SK-N-SH (cell line): Measurements from ENCODE around the gene PDE11A. TPM values are rescaled to one million over a fixed set of nuclear protein-coding genes. Genes with fewer than 3 reads are reported as not detected.

Experiments
- CTCF ChIA-PET: fragments of 300-600, 350-600 bp; formaldehyde crosslinking; extraction: SDS; loops from one replicate; lab custom pipeline; 2021; lab: Yijun Ruan, JAX
- POLR2A ChIA-PET: fragments of 350-600 bp; sonication (Branson Sonifier 250); formaldehyde crosslinking; extraction: SDS; loops from one replicate; lab custom pipeline; 2020; ENCODE audit warnings: antibody characterized with exemption, inconsistent platforms; lab: Yijun Ruan, JAX
- DNase-seq: peaks from one replicate; pipeline ENCODE4 v3.0.0; 2012
- H2AFZ ChIP-seq: fragments of 200-600 bp; sonication (generic); 2 replicates; pipeline ENCODE4 v1.8.1; 2016; ENCODE audit warnings: antibody characterized with exemption, mild to moderate bottlenecking, low read depth
- H3F3A ChIP-seq: fragments of 200-600 bp; sonication (generic); replicated peaks from 2 replicates; pipeline ENCODE3; 2016; ENCODE audit warnings: antibody characterized with exemption, mild to moderate bottlenecking; ENCODE audit not compliant: insufficient read depth
- H3K27ac ChIP-seq, 2 experiments: fragments of 200-500 bp in 1 of 2; fragments of 200-600 bp in 1 of 2; sonication (Bioruptor generic) in 1 of 2; sonication (generic), shearing (Covaris generic) in 1 of 2; 2 replicates each; pipeline versions ENCODE4 v1.5.1 to v1.6.1; 2014 to 2016; ENCODE audit warnings: low read depth in 2 of 2, inconsistent platforms in 1 of 2, low read length in 1 of 2, mild to moderate bottlenecking in 1 of 2, mixed read lengths in 1 of 2
- H3K27me3 ChIP-seq: fragments of 200-600 bp; sonication (generic), shearing (Covaris generic); 2 replicates; pipeline ENCODE4 v1.6.1; 2016; ENCODE audit warnings: mixed run types; ENCODE audit not compliant: insufficient read depth
- H3K36me3 ChIP-seq, 2 experiments: fragments of 200-500 bp in 1 of 2; fragments of 200-600 bp in 1 of 2; sonication (Bioruptor generic) in 1 of 2; sonication (generic) in 1 of 2; replicated peaks in 1 of 2; 2 replicates each; pipeline versions ENCODE3 to v1.5.1; 2014 to 2016; ENCODE audit warnings: low read length in 1 of 2, mild to moderate bottlenecking in 1 of 2; ENCODE audit not compliant: insufficient read depth in 2 of 2, control insufficient read depth in 1 of 2
- H3K4me1 ChIP-seq, 2 experiments: fragments of 200-500 bp in 1 of 2; fragments of 200-600 bp in 1 of 2; sonication (Bioruptor generic) in 1 of 2; sonication (generic), shearing (Covaris generic) in 1 of 2; 2 replicates each; pipeline versions ENCODE4 v1.5.1 to v1.6.1; 2014 to 2016; ENCODE audit warnings: low read depth in 1 of 2, low read length in 1 of 2, mixed run types in 1 of 2; ENCODE audit not compliant: insufficient read depth in 2 of 2, control insufficient read depth in 1 of 2
- H3K4me2 ChIP-seq: fragments of 200-600 bp; sonication (generic), shearing (Covaris generic); 2 replicates; pipeline ENCODE4 v1.6.1; 2017; ENCODE audit warnings: mixed run types
- H3K4me3 ChIP-seq, 2 experiments: fragments of 200-500 bp in 1 of 2; fragments of 200-600 bp in 1 of 2; sonication (Bioruptor generic) in 1 of 2; sonication (generic), shearing (Covaris generic) in 1 of 2; 2 replicates each; pipeline versions ENCODE4 v1.5.1 to v1.8.1; 2014 to 2016; ENCODE audit warnings: low read depth in 2 of 2, inconsistent platforms in 1 of 2, low read length in 1 of 2, mild to moderate bottlenecking in 1 of 2, mixed read lengths in 1 of 2, moderate library complexity in 1 of 2
- H3K79me2 ChIP-seq: fragments of 200-600 bp; sonication (generic); 2 replicates; pipeline ENCODE4 v1.8.1; 2017; ENCODE audit warnings: mild to moderate bottlenecking; ENCODE audit not compliant: insufficient read depth
- H3K9ac ChIP-seq: fragments of 200-600 bp; sonication (generic); 2 replicates; pipeline ENCODE4 v1.6.1; 2017; ENCODE audit warnings: mixed run types
- H3K9me2 ChIP-seq: fragments of 200-600 bp; sonication (generic); 2 replicates; pipeline ENCODE4 v1.6.1; 2017; ENCODE audit warnings: mixed run types
- H3K9me3 ChIP-seq: fragments of 200-600 bp; sonication (generic); 2 replicates; pipeline ENCODE4 v1.6.1; 2017; ENCODE audit warnings: mixed run types, mild to moderate bottlenecking, moderate library complexity
- H4K20me1 ChIP-seq: fragments of 200-600 bp; sonication (generic); 2 replicates; pipeline ENCODE4 v1.6.1; 2017; ENCODE audit warnings: mild to moderate bottlenecking, mixed run types; ENCODE audit not compliant: insufficient read depth
- ELF1 ChIP-seq: IDR thresholded peaks from 2 replicates; pipeline ENCODE4 v1.4.0; 2012
- EP300 ChIP-seq, 2 experiments: IDR thresholded peaks; 2 replicates each; pipeline versions ENCODE4 v1.4.0 to v1.6.1; 2012; ENCODE audit warnings: borderline replicate concordance in 1 of 2, low read depth in 1 of 2, low read length in 1 of 2
- FOXJ3 ChIP-seq: sonication (generic); formaldehyde crosslinking; IDR thresholded peaks from 2 replicates; pipeline ENCODE4 v1.5.1; 2020; ENCODE audit warnings: mild to moderate bottlenecking, missing genetic modification reagents
- FOXM1 ChIP-seq: IDR thresholded peaks from 2 replicates; pipeline ENCODE4 v1.4.0; 2012; ENCODE audit warnings: low read depth, mild to moderate bottlenecking
- NRF1 ChIP-seq: IDR thresholded peaks from 2 replicates; pipeline ENCODE4 v1.6.1; 2012; ENCODE audit warnings: low read depth, mild to moderate bottlenecking, low read length
- RAD21 ChIP-seq: IDR thresholded peaks from 2 replicates; pipeline ENCODE4 v1.6.1; 2012; ENCODE audit warnings: mild to moderate bottlenecking, low read length
- RCOR1 ChIP-seq: fragments of 150-350 bp; IDR thresholded peaks from 2 replicates; pipeline ENCODE4 v1.6.1; 2017; ENCODE audit warnings: antibody characterized with exemption, low read length
- YY1 ChIP-seq: IDR thresholded peaks from 2 replicates; pipeline ENCODE4 v1.4.0; 2012; ENCODE audit warnings: low read depth, mild to moderate bottlenecking
- WGBS: methylation state at CpG from one replicate; pipeline ENCODE4 v1.1.6; 2017; ENCODE audit warnings: low lambda C conversion rate; 5-methylcytosine and 5-hydroxymethylcytosine counted together
- polyA plus RNA-seq, 3 experiments: library from polyadenylated mRNA; depleted of rRNA; stranded (reverse); fragments of >200 nt; gene quantifications; 2 replicates each; pipeline ENCODE4 v1.2.3, GENCODE V29; 2012
- TF ChIP-seq, protein P1 (sequence below): fragments of 200-600 bp; sonication (generic); IDR thresholded peaks from 2 replicates; pipeline ENCODE4 v1.6.1; 2017; ENCODE audit warnings: antibody characterized with exemption, mild to moderate bottlenecking, moderate library complexity
- TF ChIP-seq, protein P2 (sequence below): IDR thresholded peaks from 2 replicates; pipeline ENCODE4 v1.6.1; 2012; ENCODE audit warnings: mild to moderate bottlenecking, low read depth, low read length, moderate library complexity

PDE11A gene
- polyA plus RNA-seq, 1 of the 3 experiments (the other 2 are of a cell fraction), result 0.10 TPM

DNA sequence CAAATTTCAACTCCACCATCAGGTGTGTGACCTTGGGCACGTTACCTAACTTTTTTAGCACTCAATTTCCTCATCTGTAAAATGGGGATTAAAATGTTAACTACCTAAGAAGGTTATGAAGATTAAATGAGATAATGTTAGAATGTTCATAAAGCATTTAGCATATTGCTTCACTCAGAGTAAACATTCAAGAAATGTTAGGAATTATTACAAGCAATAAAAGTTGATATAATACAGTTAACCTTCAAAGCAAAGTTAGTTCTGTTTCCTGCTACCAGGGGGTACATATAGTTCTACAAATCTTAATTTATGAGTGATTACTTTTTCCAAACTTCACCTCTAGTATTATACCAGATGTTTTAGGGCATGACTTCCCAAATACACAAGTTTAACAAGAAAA is 254.2 kb downstream of the PDE11A start:
- no peaks in the 10 kb centered on the region for H4K20me1 ChIP-seq
- no peaks in the 10 kb centered on the region for H3K27me3 ChIP-seq
- H3K9me3 ChIP-seq, result no peaks in the 10 kb centered on the region
- no peak overlapping the region for H3K4me2 ChIP-seq
- no peak overlapping the region for H3K4me3 ChIP-seq
- no peak overlapping the region for H3K9ac ChIP-seq
- no peaks in the 10 kb centered on the region for H3K4me1 ChIP-seq
- ChIA-PET POLR2A (no interaction called here), CTCF (no interaction called here)
- no peaks in the 10 kb centered on the region for H3K9me2 ChIP-seq
- H3K27ac ChIP-seq, result no peak overlapping the region
- DNase-seq, result no peak
- no peak for TF ChIP-seq RCOR1
- TF ChIP-seq FOXM1, result no peak
- TF ChIP-seq RAD21, result no peak
- TF ChIP-seq, protein P1, sequence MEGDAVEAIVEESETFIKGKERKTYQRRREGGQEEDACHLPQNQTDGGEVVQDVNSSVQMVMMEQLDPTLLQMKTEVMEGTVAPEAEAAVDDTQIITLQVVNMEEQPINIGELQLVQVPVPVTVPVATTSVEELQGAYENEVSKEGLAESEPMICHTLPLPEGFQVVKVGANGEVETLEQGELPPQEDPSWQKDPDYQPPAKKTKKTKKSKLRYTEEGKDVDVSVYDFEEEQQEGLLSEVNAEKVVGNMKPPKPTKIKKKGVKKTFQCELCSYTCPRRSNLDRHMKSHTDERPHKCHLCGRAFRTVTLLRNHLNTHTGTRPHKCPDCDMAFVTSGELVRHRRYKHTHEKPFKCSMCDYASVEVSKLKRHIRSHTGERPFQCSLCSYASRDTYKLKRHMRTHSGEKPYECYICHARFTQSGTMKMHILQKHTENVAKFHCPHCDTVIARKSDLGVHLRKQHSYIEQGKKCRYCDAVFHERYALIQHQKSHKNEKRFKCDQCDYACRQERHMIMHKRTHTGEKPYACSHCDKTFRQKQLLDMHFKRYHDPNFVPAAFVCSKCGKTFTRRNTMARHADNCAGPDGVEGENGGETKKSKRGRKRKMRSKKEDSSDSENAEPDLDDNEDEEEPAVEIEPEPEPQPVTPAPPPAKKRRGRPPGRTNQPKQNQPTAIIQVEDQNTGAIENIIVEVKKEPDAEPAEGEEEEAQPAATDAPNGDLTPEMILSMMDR, result no peak
- no peak for TF ChIP-seq EP300 (IDR thresholded peaks at IDR 0.05; ENCODE audit: borderline replicate concordance in 1 of 2, low read depth in 1 of 2, low read length in 1 of 2)
- no peaks in the 10 kb centered on the region for H3K36me3 ChIP-seq
- 14% methylated on average over 1 of the region's 1 CpG for WGBS
- no peaks in the 10 kb centered on the region for H3F3A ChIP-seq
- no peaks in the 10 kb centered on the region for H3K79me2 ChIP-seq
- no peak overlapping the region for H2AFZ ChIP-seq

DNA sequence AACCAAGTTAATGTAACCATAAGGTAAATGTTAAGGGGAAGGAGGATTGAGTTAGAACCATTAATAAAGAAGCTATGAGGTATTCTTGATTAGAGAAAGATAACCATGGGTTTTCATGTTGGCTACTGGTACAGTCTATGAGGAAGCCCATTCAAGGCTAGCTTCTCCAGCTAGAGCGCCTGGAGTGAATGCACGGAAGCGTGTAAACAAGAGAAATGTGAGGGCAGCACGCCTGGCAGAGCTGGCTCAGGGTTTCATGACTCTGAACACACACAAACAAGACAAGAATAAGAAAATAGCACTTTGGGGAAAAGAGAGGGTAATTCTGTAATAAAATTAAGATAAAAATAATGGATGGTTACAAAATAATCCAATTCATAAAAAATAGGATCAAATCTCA is 255.3 kb downstream of the PDE11A start:
- no peaks in the 10 kb centered on the region for H3K27me3 ChIP-seq
- WGBS, result 49% methylated on average over 4 of the region's 4 CpGs

More for the DNA sequence above, 255.3 kb downstream of the PDE11A start:
- Histone ChIP-seq H4K20me1 (no peaks in the 10 kb centered on the region), H3K4me1 (no peaks in the 10 kb centered on the region), H3K9me2 (no peaks in the 10 kb centered on the region), H3K9ac (no peak overlapping the region), H3K36me3 (no peaks in the 10 kb centered on the region), H3K9me3 (no peaks in the 10 kb centered on the region), H3F3A (no peaks in the 10 kb centered on the region)
- CTCF ChIA-PET, result interaction anchor here (1.3 kb wide), 1 partner anchor 18 kb away, joined by 4 read pairs; no protein-coding TSS in a partner anchor
- TF ChIP-seq, protein P2, sequence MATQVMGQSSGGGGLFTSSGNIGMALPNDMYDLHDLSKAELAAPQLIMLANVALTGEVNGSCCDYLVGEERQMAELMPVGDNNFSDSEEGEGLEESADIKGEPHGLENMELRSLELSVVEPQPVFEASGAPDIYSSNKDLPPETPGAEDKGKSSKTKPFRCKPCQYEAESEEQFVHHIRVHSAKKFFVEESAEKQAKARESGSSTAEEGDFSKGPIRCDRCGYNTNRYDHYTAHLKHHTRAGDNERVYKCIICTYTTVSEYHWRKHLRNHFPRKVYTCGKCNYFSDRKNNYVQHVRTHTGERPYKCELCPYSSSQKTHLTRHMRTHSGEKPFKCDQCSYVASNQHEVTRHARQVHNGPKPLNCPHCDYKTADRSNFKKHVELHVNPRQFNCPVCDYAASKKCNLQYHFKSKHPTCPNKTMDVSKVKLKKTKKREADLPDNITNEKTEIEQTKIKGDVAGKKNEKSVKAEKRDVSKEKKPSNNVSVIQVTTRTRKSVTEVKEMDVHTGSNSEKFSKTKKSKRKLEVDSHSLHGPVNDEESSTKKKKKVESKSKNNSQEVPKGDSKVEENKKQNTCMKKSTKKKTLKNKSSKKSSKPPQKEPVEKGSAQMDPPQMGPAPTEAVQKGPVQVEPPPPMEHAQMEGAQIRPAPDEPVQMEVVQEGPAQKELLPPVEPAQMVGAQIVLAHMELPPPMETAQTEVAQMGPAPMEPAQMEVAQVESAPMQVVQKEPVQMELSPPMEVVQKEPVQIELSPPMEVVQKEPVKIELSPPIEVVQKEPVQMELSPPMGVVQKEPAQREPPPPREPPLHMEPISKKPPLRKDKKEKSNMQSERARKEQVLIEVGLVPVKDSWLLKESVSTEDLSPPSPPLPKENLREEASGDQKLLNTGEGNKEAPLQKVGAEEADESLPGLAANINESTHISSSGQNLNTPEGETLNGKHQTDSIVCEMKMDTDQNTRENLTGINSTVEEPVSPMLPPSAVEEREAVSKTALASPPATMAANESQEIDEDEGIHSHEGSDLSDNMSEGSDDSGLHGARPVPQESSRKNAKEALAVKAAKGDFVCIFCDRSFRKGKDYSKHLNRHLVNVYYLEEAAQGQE, result no peak
- TF ChIP-seq YY1, result no peak
- TF ChIP-seq ELF1, result no peak
- no peak for TF ChIP-seq FOXJ3 (CRISPR knock-in tag)
- TF ChIP-seq NRF1, result no peak
- TF ChIP-seq EP300 (IDR thresholded peaks at IDR 0.05; ENCODE audit: borderline replicate concordance in 1 of 2, low read depth in 1 of 2, low read length in 1 of 2), result no peak
- TF ChIP-seq, all 33 proteins: peak for 0
- Histone ChIP-seq H3K4me3 (no peak overlapping the region), H2AFZ (no peak overlapping the region), H3K27ac (no peak overlapping the region), H3K79me2 (no peaks in the 10 kb centered on the region), H3K4me2 (no peak overlapping the region)
- POLR2A ChIA-PET, result no interaction called here
- DNase-seq, result no peak
